H9 (cell line): ENCODE measurements around the gene RSF1. TPM values are rescaled to one million over a fixed set of nuclear protein-coding genes. Genes with fewer than 3 reads are reported as not detected.

Experiments
- DNase-seq: peaks from one replicate; pipeline ENCODE4 v3.0.0-alpha.2; 2017
- H2AFZ ChIP-seq: one replicate; pipeline ENCODE4 v1.6.1; 2013; ENCODE audit warnings: mild to moderate bottlenecking, low read length, control low read depth, moderate library complexity
- H2AK5ac ChIP-seq: 2 replicates; pipeline ENCODE4 v1.6.1; 2013; ENCODE audit warnings: low read length, control low read depth, mixed read lengths; ENCODE audit not compliant: insufficient read length
- H2BK120ac ChIP-seq: one replicate; pipeline ENCODE4 v1.6.1; 2013; ENCODE audit warnings: low read depth, mild to moderate bottlenecking, low read length, control low read depth, inconsistent platforms; ENCODE audit not compliant: poor library complexity, severe bottlenecking
- H2BK12ac ChIP-seq: 2 replicates; pipeline ENCODE4 v1.6.1; 2013; ENCODE audit warnings: low read length, control low read depth, mixed read lengths, low read depth; ENCODE audit not compliant: insufficient read length
- H2BK15ac ChIP-seq: 2 replicates; pipeline ENCODE4 v1.6.1; 2013; ENCODE audit warnings: low read depth, low read length, control low read depth
- H2BK20ac ChIP-seq: one replicate; pipeline ENCODE4 v1.6.1; 2013; ENCODE audit warnings: low read depth, mild to moderate bottlenecking, low read length, control low read depth, inconsistent platforms; ENCODE audit not compliant: poor library complexity, severe bottlenecking
- H2BK5ac ChIP-seq: 2 replicates; pipeline ENCODE4 v1.6.1; 2013; ENCODE audit warnings: low read length, control low read depth, mixed read lengths; ENCODE audit not compliant: insufficient read length
- H3K14ac ChIP-seq: 2 replicates; pipeline ENCODE4 v1.6.1; 2013; ENCODE audit warnings: low read length, control low read depth; ENCODE audit not compliant: insufficient read depth
- H3K18ac ChIP-seq: 2 replicates; pipeline ENCODE4 v1.6.1; 2013; ENCODE audit warnings: low read depth, mild to moderate bottlenecking, mixed read lengths, low read length, control low read depth; ENCODE audit not compliant: insufficient read length
- H3K23ac ChIP-seq: 2 replicates; pipeline ENCODE4 v1.6.1; 2013; ENCODE audit warnings: low read length, control low read depth, mixed read lengths, low read depth; ENCODE audit not compliant: insufficient read length
- H3K23me2 ChIP-seq: 2 replicates; pipeline ENCODE4 v1.6.1; 2013; ENCODE audit warnings: low read depth, mild to moderate bottlenecking, mixed read lengths, low read length, control low read depth; ENCODE audit not compliant: insufficient read length, poor library complexity, severe bottlenecking
- H3K27ac ChIP-seq: 2 replicates; pipeline ENCODE4 v1.5.1; 2013; ENCODE audit warnings: low read length, control low read depth, mixed read lengths, low read depth; ENCODE audit not compliant: insufficient read length
- H3K27me3 ChIP-seq: 2 replicates; pipeline ENCODE4 v1.6.1; 2013; ENCODE audit warnings: low read length, control low read depth, inconsistent platforms; ENCODE audit not compliant: insufficient read depth
- H3K4ac ChIP-seq: 2 replicates; pipeline ENCODE4 v1.6.1; 2013; ENCODE audit warnings: low read depth, mild to moderate bottlenecking, control low read depth, inconsistent platforms, low read length, moderate library complexity
- H3K4me1 ChIP-seq: 2 replicates; pipeline ENCODE4 v1.6.1; 2013; ENCODE audit warnings: low read length, control low read depth, inconsistent platforms; ENCODE audit not compliant: insufficient read depth
- H3K4me2 ChIP-seq: 2 replicates; pipeline ENCODE4 v1.6.1; 2013; ENCODE audit warnings: low read length, control low read depth, mixed read lengths; ENCODE audit not compliant: insufficient read length, insufficient read depth
- H3K56ac ChIP-seq: 2 replicates; pipeline ENCODE4 v1.6.1; 2013; ENCODE audit warnings: low read depth, mild to moderate bottlenecking, mixed read lengths, low read length, control low read depth; ENCODE audit not compliant: insufficient read length
- H3K79me1 ChIP-seq: 2 replicates; pipeline ENCODE4 v1.6.1; 2013; ENCODE audit warnings: low read depth, mild to moderate bottlenecking, moderate library complexity, low read length, control low read depth, inconsistent platforms; ENCODE audit not compliant: insufficient read depth, poor library complexity, severe bottlenecking
- H3K79me2 ChIP-seq: 2 replicates; pipeline ENCODE4 v1.6.1; 2013; ENCODE audit warnings: low read length, control low read depth, inconsistent platforms; ENCODE audit not compliant: insufficient read depth
- H3K9ac ChIP-seq: 2 replicates; pipeline ENCODE4 v1.6.1; 2013; ENCODE audit warnings: low read length, control low read depth, mixed read lengths; ENCODE audit not compliant: insufficient read length; ENCODE audit errors: extremely low read depth
- H3K9me3 ChIP-seq: one replicate; pipeline ENCODE4 v1.6.1; 2013; ENCODE audit warnings: low read depth, low read length, inconsistent platforms; ENCODE audit not compliant: control insufficient read depth
- H3T11ph ChIP-seq: one replicate; pipeline ENCODE4 v1.6.1; 2013; ENCODE audit warnings: mild to moderate bottlenecking, low read length, control low read depth, inconsistent platforms
- H4K20me1 ChIP-seq: one replicate; pipeline ENCODE4 v1.6.1; 2013; ENCODE audit not compliant: control insufficient read depth, insufficient read length, insufficient read depth
- H4K5ac ChIP-seq: 2 replicates; pipeline ENCODE4 v1.6.1; 2013; ENCODE audit warnings: low read depth, mild to moderate bottlenecking, mixed read lengths, low read length, control low read depth; ENCODE audit not compliant: insufficient read length
- H4K8ac ChIP-seq: replicated peaks from 2 replicates; pipeline ENCODE4 v1.6.1; 2013; ENCODE audit warnings: low read length, control low read depth, mixed read lengths, low read depth; ENCODE audit not compliant: insufficient read length
- H4K91ac ChIP-seq: 2 replicates; pipeline ENCODE4 v1.6.1; 2013; ENCODE audit warnings: low read depth, mild to moderate bottlenecking, moderate library complexity, mixed read lengths, low read length, control low read depth; ENCODE audit not compliant: insufficient read length
- H3K27ac Mint-ChIP-seq, 3 experiments: 2 replicates in 2 of 3; 3 replicates in 1 of 3; pipeline ENCODE4 v1.8.0; 2020 to 2021; ENCODE audit warnings: mixed read lengths in 3 of 3, mild to moderate bottlenecking in 1 of 3, moderate library complexity in 1 of 3
- H3K27me3 Mint-ChIP-seq: 2 replicates; pipeline ENCODE4 v1.8.0; 2021; ENCODE audit warnings: low read depth, mild to moderate bottlenecking, moderate library complexity, mixed read lengths
- H3K36me3 Mint-ChIP-seq, 3 experiments: 2 replicates in 2 of 3; 3 replicates in 1 of 3; pipeline ENCODE4 v1.8.0; 2020 to 2021; ENCODE audit warnings: low read depth in 3 of 3, mixed read lengths in 3 of 3; ENCODE audit not compliant: insufficient read depth in 1 of 3
- H3K4me1 Mint-ChIP-seq, 2 experiments: 2 replicates each; pipeline ENCODE4 v1.8.0; 2020; ENCODE audit warnings: mixed read lengths in 2 of 2
- H3K4me3 Mint-ChIP-seq, 2 experiments: 2 replicates in 1 of 2; 3 replicates in 1 of 2; pipeline ENCODE4 v1.8.0; 2020 to 2021; ENCODE audit warnings: mild to moderate bottlenecking in 2 of 2, mixed read lengths in 2 of 2, moderate library complexity in 1 of 2
- H3K9me3 Mint-ChIP-seq, 2 experiments: 2 replicates in 1 of 2; 3 replicates in 1 of 2; pipeline ENCODE4 v1.8.0; 2020; ENCODE audit warnings: mild to moderate bottlenecking in 2 of 2, mixed read lengths in 2 of 2, moderate library complexity in 1 of 2
- CTCF ChIP-seq: fragments of 200-600 bp; sonication (generic); conservative IDR thresholded peaks from 3 replicates; pipeline ENCODE4 v1.8.0; 2021; ENCODE audit warnings: antibody characterized with exemption, mild to moderate bottlenecking
- WGBS: extraction: QIAGEN DNeasy Blood & Tissue Kit; methylation state at CpG from one replicate; pipeline ENCODE4 v1.1.7; 2013; ENCODE audit warnings: missing lambda C conversion rate, low lambda C conversion rate, mixed read lengths; ENCODE audit not compliant: insufficient read length; ENCODE audit errors: extremely low coverage; 5-methylcytosine and 5-hydroxymethylcytosine counted together
- total RNA-seq: library from RNA; stranded (reverse); gene quantifications from 2 replicates; pipeline ENCODE4 v1.2.1, GENCODE V29; 2021

The RSF1 gene
- total RNA-seq, 1 experiment from 2014 or later = 82.6 TPM

- H3K27ac Mint-ChIP-seq = no peak overlapping the region
Observed at GRCh38 chr11:77815459-77815858, 5.1 kb downstream of the RSF1 start.

More at GRCh38 chr11:77815459-77815858, 5.1 kb downstream of the RSF1 start:
- Histone ChIP-seq H3K79me2 (peaks cover 30% of the 10 kb centered on the region), H4K20me1 (no peaks in the 10 kb centered on the region), H2AK5ac (no peak overlapping the region), H2BK15ac (no peak overlapping the region), H3K4me2 (no peak overlapping the region), H3K4me1 (no peaks in the 10 kb centered on the region), H3K18ac (no peak overlapping the region), H3K27ac (no peak overlapping the region), H3K9ac (no peak overlapping the region), H3K27me3 (no peaks in the 10 kb centered on the region), H3K14ac (no peak overlapping the region), H2BK120ac (no peak overlapping the region), H4K8ac (no peak overlapping the region), H3K23me2 (no peaks in the 10 kb centered on the region), H3K56ac (no peak overlapping the region), H3T11ph (no peak overlapping the region), H3K79me1 (peaks cover 8% of the 10 kb centered on the region), H3K23ac (no peak overlapping the region), H4K91ac (no peak overlapping the region), H3K9me3 (no peaks in the 10 kb centered on the region), H2BK5ac (no peak overlapping the region), H4K5ac (no peak overlapping the region), H2BK12ac (no peak overlapping the region), H3K4ac (no peak overlapping the region), H2AFZ (no peak overlapping the region), H2BK20ac (no peak overlapping the region)
- Mint-ChIP-seq H3K4me3 (no peak overlapping the region), H3K36me3 (peaks cover 21 to 34% (median 28%) of the 10 kb centered on the region in 3 experiments), H3K9me3 (peaks cover 0 to 12% of the 10 kb centered on the region in 2 experiments; a peak in 2 of 5 replicates), H3K4me1 (peaks cover 5 to 20% of the 10 kb centered on the region in 2 experiments; a peak in 3 of 4 replicates), H3K27me3 (no peaks in the 10 kb centered on the region; the same call in 1 of the 2 replicates)
- no CpG with 5 or more reads among the region's 1 CpG for WGBS
- no peak for DNase-seq
- no peak for TF ChIP-seq CTCF
